GM19397 (cell line): ENCODE data around the gene LARP6.
"Not testable (repeated sequence)": the region's sequence is repeated elsewhere in the genome, so short reads cannot be mapped to it uniquely, and the experiment has no call there.

Source experiments
- ATAC-seq: cut with Tn5 transposase; IDR thresholded peaks from one replicate; pipeline ENCODE4 v1.9.1; 2021; ENCODE audit warnings: mild to moderate bottlenecking, moderate library complexity; ENCODE audit not compliant: unreplicated experiment

LARP6 gene

DNA sequence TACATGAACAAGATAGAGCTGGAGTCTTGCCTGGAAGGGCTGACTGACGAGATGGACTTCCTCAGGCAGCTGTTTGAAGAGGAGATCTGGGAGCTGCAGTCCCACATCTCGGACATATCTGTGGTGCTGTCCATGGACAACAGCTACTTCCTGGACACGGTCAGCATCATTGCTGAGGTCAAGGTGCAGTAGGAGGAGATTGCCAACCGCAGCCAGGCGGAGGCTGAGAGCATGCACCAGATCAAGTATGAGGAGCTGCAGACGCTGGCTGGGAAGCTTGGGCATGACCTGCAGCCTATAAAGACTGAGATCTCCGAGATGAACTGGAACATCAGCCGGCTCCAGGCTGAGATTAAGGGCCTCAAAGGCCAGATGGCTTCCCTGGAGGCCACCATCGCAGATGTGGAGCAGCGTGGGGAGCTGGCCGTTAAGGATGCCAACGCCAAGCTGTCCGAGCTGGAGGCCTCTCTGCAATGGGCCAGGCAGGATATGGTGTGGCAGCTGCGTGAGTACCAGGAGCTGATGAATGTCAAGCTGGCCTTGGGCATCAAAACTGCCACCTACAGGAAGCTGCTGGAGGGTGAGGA, 5.5 kb upstream of the LARP6 start:
- no peak for ATAC-seq

DNA sequence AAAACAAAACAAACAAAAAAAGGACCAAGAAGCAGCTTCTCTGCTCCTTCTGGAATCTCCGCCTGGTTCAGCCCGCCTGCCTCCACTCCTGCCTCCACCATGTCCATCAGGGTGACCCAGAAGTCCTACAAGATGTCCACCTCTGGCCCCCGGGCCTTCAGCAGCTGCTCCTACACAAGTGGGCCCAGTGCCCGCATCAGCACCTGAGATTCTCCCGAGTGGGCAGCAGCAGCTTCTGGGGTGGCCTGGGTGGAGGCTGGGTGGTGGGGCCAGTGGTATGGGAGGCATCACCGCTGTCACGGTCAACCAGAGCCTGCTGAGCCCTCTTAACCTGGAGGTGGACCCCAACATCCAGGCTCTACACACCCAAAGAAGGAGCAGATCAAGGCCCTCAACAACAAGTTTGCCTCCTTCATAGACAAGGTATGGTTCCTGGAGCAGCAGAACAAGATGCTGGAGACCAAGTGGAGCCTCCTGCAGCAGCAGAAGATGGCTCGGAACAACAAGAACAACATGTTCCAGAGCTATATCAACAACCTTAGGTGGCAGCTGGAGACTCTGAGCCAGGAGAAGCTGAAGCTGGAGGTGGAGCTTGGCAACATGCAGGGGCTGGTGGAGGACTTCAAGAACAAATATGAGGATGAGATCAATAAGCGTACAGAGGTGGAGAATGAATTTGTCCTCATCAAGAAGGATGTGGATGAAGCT, 4.8 kb upstream of the LARP6 start:
- not testable (repeated sequence) for ATAC-seq

DNA sequence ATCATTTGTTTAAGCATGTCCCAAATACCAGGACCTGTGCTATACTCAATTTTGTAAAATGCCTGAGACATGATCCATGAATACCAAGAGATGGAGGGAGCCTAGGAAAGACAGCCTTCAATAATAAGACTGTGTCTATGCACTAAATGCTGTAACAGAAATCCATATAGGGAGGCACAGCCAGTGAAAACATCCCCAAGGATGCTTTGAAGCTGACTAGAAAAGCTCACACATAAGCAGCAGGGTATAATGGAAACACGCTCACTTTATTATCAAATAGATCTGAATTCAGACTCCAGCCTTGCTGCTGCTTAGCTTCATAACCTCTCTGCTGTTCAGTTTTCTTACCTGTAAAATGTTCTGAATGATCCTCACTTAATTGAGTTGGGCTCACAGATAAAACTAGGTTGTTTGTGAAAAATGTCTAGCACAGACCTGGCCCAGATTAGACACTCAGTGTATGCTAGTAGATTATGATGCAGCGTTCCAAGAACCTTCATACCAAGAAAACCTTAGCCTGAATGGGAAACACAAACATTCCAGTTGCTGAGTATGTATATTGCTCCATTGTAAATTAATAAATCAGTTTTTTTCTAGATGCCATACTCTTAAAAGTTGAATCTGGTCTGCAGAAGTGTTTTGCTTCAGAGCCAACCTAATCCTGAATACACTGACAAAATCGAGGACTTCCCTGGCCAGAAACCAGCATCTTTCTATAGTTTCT, 3.8 kb upstream of the LARP6 start:
- no peak for ATAC-seq

DNA sequence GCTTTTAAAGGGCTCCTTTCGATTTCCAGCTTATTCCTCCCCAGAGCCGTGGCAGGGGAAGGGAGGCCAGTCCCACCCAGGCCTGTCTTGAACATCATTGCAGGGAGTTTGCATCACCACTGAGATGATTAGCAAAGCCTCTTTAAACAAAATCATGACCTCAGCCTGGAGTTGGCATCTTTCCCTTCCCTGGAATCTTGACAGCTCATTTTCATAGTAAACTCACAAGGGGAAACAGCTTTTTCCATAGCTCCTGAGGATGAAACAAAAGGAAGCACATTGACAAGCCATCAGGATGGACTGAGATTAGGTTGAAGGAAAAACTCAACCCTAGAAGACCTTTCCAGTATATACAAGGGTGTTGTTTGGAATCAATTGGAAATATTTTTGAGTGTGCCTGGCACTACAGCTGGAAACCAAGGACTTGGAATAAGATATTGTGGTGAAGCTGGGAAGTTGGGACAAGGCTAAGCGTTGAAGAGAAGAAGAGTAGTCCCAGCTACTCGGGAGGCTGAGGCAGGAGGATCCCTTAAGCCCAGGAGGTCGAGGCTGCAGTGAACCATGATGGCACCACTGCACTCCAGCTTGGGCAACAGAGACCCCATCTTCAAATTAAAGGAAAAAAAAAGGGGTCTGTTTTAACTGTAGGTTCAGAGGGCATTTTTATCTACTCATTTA, 3.1 kb upstream of the LARP6 start:
- ATAC-seq, result no peak

DNA sequence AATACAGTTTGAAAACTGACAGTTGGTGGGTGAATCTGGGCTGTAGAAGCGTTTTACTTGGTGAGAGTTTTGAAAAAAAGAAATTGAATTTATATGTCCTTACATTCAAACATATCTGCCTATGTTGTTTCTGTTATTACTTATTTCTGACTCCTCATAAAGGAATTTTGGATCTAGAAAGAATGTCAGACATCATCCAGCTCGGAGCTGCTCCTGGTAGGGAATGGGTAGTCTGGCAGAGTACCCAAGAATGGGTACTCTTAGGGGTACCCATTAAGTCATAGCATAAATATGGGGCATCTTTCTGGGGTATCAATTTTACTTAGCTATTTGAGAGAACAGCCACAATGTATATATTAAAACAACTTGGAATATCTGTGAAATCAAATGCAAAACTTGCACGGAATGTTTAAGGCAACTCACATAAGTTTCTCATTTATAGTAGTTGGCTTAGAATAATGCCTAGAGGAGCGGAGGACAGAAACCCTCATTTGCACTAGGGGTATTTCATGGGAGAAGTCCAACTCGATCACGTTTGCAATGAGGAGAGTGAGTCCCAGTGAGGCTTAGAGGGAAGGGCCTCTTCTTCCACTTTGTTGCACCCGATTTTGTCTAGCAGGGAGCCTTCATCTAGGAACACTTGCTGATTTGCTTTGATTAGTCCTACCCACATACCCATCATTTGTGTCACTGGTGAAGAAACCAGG, 2.4 kb upstream of the LARP6 start:
- no peak for ATAC-seq

DNA sequence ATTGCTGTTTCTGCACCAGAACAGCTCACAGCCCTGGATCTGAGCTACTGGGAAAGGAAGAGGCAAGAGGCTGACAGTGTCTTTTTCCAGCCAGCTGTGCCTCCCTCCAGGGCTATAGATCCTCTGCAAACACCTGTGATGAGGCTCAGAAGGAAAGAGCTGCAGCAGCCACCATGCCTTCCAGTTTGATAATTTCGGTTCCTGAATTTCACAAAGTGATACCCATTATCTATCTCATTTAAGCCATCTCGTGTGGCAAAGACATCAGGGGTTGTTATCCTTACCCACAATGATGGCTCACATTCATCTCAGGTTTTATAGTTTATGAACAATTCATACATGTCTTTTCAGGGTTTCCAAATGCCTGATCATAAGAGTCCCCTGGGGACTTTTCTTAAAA, 1.8 kb upstream of the LARP6 start:
- ATAC-seq, result no peak

DNA sequence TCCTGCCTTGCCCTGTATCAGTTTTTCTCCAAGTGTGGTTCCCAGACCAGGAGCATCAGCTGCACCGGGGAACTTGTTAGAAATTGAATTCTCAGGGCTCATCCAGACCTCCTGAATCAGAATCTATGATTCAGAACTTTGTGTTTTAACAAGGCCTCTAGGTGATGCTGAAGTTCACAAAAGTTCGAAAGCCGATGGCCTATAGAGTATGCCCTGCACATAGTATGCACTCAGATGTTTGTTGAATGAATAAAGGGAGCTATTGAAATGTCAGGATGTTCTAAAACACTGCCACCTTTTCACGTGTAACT, 664 bp upstream of the LARP6 start:
- ATAC-seq, result no peak

DNA sequence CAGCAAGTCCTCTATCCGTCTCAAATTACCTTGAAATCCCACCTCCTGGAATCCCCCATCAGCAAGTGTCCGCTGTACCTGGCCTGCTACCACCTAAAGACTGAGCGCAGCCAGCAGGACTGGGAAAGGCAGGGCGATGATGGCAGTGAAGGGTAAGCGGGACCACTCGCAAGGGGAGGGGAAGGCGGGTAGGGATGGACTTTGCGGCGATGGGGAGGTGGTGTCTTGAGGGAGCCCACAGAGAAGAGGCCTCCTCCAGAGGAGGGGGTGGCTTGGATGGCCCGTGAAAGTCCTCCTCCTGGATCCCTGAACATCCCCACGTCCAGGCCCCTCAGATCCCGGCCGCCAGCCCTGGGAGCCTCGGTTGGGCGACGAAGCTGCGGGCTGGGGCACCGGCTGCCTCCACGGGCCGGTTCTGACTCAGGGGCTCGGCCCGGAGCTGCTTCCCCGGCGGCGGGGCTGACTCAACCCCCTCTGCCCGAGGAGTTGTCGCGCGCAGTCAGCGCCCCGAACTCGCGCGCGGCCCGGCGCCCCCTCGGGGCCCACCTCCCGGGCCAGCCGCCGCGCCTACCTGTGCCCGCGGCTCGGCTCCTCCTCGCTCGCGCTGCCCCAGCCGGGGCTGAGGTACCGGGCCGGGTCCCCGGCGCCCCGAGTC, 512 bp downstream of the LARP6 start:
- no peak for ATAC-seq

DNA sequence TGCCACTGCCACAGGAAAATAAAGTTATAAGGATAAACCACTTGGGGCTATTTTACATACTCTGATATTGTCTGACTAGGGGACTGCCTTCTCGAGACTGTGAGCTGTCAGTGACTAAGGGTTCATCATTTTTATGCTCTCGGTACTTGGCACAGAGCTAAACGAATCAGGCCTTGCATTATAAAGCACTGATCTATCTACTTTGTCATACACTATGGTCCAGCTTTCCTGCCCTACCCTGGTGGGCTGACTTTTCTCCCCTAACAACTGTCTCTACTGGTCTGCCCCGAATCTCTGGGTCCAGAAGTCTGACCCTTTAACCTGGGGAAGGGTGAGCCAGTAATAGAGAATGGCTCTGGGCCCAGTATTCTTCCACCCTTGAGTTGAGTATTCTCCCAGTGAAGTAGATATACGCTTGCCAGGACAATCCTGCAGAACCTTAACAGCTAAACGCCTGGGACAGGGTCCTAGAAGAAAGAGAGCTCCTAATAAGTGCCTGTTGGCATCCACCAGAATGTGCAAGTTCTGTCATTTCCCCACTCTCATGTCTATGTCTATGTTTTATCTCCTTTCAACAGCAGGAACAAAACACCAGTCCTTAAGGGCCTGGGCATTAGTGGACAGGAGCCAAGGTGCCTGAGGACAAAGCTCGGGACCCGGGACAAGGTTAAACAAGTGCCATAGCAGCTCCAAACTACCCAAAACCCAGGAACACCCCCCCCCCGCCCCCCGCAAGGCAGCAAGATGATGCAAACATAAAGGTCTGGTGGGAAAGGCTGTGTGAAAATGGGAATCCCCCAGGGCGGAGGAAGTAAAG, 1.2 kb downstream of the LARP6 start:
- no peak for ATAC-seq

DNA sequence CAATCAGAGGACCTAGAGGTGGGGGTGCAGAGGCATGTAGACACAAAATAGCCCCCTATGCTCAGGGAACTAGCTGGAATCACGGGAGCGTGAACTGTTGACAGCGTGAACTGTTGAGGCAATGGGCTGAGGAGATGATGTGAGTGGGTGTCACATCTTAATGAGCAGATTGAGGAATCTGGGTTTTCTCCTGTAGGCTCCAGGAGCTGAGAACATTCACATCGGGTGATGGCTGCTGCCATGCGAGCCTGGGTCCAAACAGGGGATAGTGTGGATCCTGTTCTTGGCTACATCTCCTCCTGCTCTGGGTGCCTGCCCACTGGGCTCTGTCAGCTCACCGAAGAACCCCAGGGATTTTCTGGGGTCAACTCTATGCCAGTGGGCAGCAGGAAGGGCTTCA, 2.1 kb downstream of the LARP6 start:
- ATAC-seq, result no peak

DNA sequence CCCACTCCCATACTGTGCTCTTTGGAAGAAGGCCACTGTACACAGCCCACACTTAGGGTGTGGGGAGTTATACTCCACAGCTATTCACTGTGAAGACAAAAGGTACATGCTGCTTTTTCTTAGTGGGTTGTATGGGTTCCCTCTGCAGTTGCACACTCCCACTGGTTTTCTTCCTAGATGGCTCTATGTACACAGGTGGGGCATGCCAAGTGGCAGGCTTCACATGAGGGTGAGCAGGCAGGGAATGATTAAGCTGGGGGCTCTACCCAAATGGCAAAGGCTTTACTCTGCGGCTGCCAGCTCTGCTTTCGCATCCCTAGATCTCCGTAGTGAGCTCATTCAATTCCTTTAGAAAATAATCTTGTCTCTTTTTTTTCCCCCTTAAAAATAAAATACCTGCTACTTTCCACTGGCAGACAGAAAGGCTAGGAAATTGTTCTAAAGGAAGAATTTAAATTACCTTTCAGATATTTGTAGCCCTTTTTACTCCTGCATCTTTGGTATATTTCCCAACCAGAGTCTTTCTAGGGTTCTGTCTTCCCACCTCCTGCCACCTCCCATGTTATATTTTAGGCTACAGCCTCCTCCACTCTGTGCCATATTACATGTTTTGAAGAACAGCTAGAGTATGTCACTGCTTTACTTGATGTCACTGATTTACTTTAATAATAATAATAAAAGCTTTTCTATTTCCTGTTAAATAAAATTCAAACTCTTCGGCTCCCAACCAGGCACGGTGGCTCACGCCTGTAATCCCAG, 8.2 kb downstream of the LARP6 start:
- ATAC-seq, result no peak

DNA sequence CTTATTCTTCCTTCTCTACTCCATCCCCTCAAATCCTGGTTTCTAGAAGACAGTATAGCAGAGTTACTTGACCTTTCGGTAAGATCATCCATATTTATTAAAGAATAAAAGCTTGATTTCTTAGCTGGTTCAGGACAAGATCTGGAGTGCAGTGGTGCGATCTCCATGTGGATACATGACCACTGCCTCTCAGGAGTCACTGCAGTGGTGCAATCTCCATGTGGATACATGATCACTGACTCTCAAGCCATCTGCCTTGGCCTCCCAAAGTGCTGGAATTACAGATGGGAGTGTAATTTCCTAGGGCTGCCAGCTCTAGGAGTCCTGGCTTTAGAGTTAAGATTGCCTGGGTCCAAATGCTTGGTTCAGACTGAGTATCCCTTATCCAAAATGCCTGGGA, 16.5 kb downstream of the LARP6 start:
- no peak for ATAC-seq

DNA sequence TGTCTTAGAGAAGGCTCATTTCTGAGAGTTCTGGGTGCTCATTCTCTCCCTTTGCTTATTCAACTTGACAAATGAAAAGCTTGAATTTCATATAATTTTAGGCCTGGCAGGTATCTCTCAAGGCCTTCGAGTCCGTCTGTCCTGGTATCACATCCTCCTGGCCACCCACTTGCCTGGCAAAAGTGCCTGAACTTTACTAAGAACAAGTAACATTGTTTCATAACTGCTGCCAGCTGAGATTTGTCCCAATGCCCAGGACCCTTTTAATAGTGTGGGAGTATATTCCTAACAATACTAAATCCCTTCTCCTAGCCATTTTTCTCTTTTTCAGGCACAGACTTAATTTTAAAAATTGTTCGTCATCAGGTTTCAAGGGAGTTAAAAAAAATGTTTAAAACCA, 18.1 kb downstream of the LARP6 start:
- ATAC-seq, result no peak

DNA sequence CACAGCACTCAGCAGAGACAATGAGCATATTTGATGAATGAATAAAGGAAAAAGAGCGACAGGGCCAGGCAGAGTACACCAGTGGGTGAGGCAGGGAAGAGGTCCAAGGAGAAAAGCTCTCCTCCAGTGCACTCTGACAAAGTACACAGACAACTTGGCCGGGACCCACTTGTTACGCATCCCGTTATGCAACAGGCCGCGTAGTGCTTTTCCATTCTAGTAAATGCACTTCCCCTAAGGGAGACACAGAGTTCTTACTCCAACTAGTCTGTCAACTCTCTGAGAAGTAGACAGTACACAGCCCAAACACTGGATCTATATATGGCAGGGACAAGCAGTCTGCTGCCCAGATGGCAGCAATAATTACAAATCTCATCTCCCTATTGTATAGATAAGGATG, 18.5 kb downstream of the LARP6 start:
- no peak for ATAC-seq

DNA sequence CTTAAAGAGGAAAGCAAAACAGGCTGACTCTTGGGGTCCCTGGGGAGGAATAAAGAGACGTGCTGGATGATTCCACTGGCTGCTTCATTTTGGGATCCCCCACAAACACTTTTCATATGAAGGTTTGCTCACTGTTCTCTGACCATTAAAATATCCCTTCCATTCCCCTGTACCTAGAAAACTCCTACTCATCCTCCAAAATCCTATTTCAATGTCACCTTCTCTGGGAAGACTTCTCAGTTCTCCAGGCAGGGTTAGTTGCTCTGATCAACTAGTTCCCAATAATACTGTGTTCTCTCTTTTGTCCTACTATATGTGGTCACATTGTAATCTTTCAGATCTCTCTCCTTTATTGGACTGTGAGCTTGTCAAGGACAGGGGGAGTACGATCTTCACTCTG, 19.0 kb downstream of the LARP6 start:
- ATAC-seq, result no peak

DNA sequence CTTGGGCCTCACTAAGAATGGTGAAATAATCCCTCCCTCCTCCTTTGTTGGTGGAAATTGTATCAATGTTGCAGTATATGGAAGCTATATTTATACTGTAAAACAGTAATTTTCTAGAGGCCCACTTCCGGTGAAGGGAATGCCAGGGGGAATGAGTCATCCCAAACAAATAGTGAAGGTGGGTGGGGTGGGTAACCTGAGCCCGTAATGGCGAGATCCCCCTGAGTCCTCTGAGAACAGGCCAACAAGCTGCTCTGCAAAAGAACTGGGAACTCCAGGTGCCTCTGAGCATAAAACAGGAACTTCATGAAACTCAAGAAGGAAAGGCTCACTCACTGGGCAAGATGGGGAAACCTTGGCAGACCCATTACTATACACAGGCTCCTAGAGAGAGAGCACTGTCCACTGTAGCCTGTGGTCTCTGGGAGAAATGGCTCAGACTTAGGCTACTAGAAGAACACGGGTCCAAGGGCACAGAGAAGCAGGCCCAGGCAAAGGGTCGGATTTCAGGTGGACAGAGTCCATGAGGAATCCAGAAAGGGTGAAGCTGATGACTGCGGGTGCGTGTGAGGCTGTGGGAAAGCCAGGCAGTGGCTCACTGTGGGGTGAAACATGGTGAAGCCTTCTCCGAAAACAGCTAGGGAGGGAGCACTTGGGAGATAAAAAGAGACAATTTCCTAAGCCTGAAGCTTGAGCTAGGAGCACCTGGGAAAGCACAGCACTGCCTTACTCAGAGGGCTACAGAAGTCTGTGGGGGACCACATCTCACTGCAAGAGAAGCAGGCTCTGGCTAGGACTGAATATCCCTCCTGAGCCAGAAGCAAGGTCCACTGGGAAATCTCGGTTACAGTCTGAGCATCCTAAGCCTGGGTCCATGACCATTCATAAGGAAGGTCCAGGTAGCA, 19.8 kb downstream of the LARP6 start:
- ATAC-seq, result no peak

DNA sequence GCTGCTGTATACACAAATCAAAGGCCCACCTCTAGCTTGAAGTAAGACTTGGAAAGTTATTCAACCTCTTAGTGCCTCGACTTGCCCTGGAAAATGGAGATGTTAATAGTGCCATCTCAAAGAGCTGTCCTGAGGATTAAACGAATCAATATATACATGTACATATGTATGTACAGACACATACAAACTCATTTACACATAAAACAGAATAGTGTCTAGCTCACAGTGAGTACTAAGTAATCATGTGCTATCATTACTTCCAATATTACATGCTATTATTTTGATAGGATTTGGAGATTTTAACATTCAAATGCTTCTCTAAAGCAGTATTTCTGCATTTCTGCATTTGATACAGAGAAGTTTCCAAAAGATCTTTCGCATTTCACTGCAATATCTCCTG, 20.5 kb downstream of the LARP6 start:
- no peak for ATAC-seq

DNA sequence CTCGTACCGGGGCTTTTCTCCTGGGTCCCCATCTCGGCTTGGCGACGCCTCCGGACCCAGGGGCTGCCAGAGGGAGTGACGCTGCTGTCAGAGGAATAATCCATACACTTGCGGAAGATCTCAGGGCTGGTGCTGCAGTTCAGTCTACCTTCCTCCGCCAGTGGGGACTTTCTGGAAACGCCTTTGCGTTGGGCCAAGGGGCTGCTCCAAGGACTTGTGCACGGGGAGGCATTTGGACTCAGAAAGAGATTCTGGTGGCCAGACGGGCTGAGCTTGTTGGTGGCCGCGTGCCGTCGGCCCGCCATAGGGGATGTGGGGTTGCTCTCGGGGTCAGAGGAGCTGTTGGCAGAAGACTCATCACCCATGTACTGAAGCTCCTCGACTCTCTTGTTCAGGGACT, 21.8 kb downstream of the LARP6 start:
- ATAC-seq, result no peak
